ENCODE data around the gene OPN3. TPM values are rescaled to one million over a fixed set of nuclear protein-coding genes. Genes with fewer than 3 reads are reported as not detected.

The OPN3 gene
- total and polyA plus RNA-seq, 2 of the 4 experiments (the other 2 are of a cell fraction), result 16.4 to 21.9 TPM

DNA sequence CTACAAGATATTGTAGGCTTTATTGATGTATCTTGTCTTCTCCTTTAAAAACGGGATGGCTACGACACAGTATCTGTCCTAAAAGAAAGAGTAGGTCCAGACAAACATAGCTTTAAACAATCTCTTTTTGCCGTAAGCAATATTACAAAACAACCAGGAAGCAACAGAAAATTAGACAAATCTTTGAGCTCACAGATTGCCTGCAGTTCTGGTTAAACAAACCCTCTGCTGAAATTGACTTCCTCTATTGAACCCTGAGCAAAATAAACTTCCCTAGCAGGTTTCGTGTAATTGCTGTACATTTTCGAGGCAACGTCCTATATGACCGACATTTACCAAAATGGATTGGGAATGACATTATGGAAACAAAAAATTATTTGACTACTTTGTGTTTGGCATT is 50.6 kb downstream of the OPN3 start:
- in situ Hi-C loops (cut with MboI; ENCODE audit: low sequenced_read_pairs), result no loop called here
- no peaks in the 10 kb centered on the region for H3K27me3 ChIP-seq (ENCODE audit: control insufficient read depth, insufficient read depth, low read length)
- BruUV-seq (replicated peaks), result no TSS peak
- no peak overlapping the region for H2BK120ac ChIP-seq (ENCODE audit: low read depth, low read length)
- no peak overlapping the region for H3K4me2 ChIP-seq (ENCODE audit: low read depth, low read length)
- no peaks in the 10 kb centered on the region for H3K9me3 ChIP-seq (ENCODE audit: control insufficient read depth, insufficient read depth, low read length)
- no peak overlapping the region for H2BK5ac ChIP-seq (ENCODE audit: low read depth, low read length, poor library complexity, severe bottlenecking)
- no peak overlapping the region for H3K23ac ChIP-seq (ENCODE audit: low read depth, low read length)
- WGBS, 2 experiments (ENCODE audit: extremely low coverage in 2 of 2, insufficient read length in 1 of 2), result 100% methylated on average over 1 of the region's 7 CpGs; no CpG with 5 or more reads in 1 of the 2 experiments
- no peaks in the 10 kb centered on the region for H3K79me1 ChIP-seq (ENCODE audit: low read depth in 1 of 2, low read length in 2 of 2)
- H3K4me1 ChIP-seq (ENCODE audit: control insufficient read depth, insufficient read depth, low read length), result peaks cover 6% of the 10 kb centered on the region
- dilution Hi-C loops (cut with HindIII; ENCODE audit: low sequenced_read_pairs, unreplicated experiment), result no loop called here
- no peak overlapping the region for H3K56ac ChIP-seq (ENCODE audit: extremely low read depth, insufficient read depth, low read length)
- no peak overlapping the region for H3K4ac ChIP-seq (ENCODE audit: low read depth, low read length)
- H4K91ac ChIP-seq (ENCODE audit: insufficient read depth, low read depth, low read length), result no peak overlapping the region
- no peak overlapping the region for H2AK5ac ChIP-seq (ENCODE audit: low read depth, low read length)
- H2AK9ac ChIP-seq (replicated peaks; ENCODE audit: low read depth, low read length, poor library complexity), result no peak overlapping the region
- ChIA-PET CTCF (no interaction called here), POLR2A (ENCODE audit: unreplicated experiment) (no interaction called here)
- no peak overlapping the region for H3K27ac ChIP-seq (ENCODE audit: insufficient read depth, low read length)
- intact Hi-C loops (cut with micrococcal nuclease), result no loop called here
- H3K18ac ChIP-seq (ENCODE audit: low read depth, low read length), result no peak overlapping the region
- no peak overlapping the region for H2AFZ ChIP-seq (replicated peaks; ENCODE audit: low read length, poor library complexity)
- H2BK15ac ChIP-seq (ENCODE audit: low read depth, low read length), result no peak overlapping the region
- no peak overlapping the region for H3K14ac ChIP-seq (replicated peaks; ENCODE audit: low read depth, low read length)
- no peak overlapping the region for H4K8ac ChIP-seq (ENCODE audit: low read depth in 2 of 2, low read length in 2 of 2)
- no peak overlapping the region for H2BK20ac ChIP-seq (ENCODE audit: low read depth, low read length)
- H4K5ac ChIP-seq (ENCODE audit: low read depth, low read length), result no peak overlapping the region
- H3K9me1 ChIP-seq (ENCODE audit: insufficient read depth, low read length), result no peaks in the 10 kb centered on the region
- peaks cover 3% of the 10 kb centered on the region; the same call in 1 of the 2 replicates for H3K36me3 ChIP-seq (ENCODE audit: control insufficient read depth, insufficient read depth, low read length)
- TF ChIP-seq MAFK (IDR thresholded peaks at IDR 0.05; ENCODE audit: low read depth, low read length) (no peak), FOS (IDR thresholded peaks at IDR 0.05; ENCODE audit: low read depth, low read length) (no peak), RFX5 (IDR thresholded peaks at IDR 0.05; ENCODE audit: low read depth, low read length) (no peak), RCOR1 (IDR thresholded peaks at IDR 0.05; ENCODE audit: insufficient replicate concordance, low read length) (no peak), POLR2A (IDR thresholded peaks at IDR 0.05; ENCODE audit: low read depth, low read length) (no peak), SMC3 (IDR thresholded peaks at IDR 0.05; ENCODE audit: low read depth, low read length) (no peak), USF2 (IDR thresholded peaks at IDR 0.05; ENCODE audit: low read depth, low read length) (no peak)
- DNase-seq (no peak), ATAC-seq (ENCODE audit: low read depth) (no peak)
- no peak overlapping the region for H3K4me3 ChIP-seq (ENCODE audit: insufficient read depth, low read depth, low read length)
- no peaks in the 10 kb centered on the region for H4K20me1 ChIP-seq (ENCODE audit: insufficient read depth, low read length)
- H3K9ac ChIP-seq (ENCODE audit: low read depth, low read length), result no peak overlapping the region

Measured in IMR-90 (cell line).